Measurements from ENCODE around the gene LILRA6.
"Not testable (repeated sequence)": the region's sequence is repeated elsewhere in the genome, so short reads cannot be mapped to it uniquely, and the experiment has no call there.

LILRA6 gene

DNA sequence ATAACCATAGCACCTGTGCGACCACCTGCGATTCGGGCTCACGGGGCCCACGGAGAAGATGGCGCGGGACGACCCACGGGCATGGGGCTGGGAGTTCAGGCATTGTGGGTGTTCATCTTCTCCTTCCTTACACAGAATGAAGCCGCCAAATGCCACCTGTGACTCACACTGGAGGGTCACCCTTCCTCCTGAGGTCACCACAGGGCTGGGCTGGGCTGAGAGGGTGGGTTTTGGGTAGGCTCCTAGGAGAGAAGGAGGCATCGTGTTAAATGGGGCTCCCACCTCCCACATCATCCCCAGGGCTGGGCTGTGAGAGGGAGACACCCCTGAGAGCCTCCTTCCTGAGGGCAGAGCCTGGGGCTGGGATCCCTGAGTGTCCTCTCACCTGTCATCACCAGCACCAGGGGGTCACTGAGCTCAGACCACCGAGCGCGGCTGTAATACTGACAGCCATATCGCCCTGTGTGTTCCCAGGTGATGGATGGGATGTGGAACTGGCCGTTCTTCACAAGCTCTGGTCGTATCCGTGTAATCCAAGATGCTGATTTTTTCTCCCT, 36.9 kb upstream of the LILRA6 start:
- no peak for DNase-seq (ENCODE audit: low read depth)
- TF ChIP-seq, protein P1, sequence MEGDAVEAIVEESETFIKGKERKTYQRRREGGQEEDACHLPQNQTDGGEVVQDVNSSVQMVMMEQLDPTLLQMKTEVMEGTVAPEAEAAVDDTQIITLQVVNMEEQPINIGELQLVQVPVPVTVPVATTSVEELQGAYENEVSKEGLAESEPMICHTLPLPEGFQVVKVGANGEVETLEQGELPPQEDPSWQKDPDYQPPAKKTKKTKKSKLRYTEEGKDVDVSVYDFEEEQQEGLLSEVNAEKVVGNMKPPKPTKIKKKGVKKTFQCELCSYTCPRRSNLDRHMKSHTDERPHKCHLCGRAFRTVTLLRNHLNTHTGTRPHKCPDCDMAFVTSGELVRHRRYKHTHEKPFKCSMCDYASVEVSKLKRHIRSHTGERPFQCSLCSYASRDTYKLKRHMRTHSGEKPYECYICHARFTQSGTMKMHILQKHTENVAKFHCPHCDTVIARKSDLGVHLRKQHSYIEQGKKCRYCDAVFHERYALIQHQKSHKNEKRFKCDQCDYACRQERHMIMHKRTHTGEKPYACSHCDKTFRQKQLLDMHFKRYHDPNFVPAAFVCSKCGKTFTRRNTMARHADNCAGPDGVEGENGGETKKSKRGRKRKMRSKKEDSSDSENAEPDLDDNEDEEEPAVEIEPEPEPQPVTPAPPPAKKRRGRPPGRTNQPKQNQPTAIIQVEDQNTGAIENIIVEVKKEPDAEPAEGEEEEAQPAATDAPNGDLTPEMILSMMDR (conservative IDR thresholded peaks at IDR 0.05; ENCODE audit: low read depth, low read length) = no peak
- H3K4me3 ChIP-seq (ENCODE audit: low read length) = no peak overlapping the region

DNA sequence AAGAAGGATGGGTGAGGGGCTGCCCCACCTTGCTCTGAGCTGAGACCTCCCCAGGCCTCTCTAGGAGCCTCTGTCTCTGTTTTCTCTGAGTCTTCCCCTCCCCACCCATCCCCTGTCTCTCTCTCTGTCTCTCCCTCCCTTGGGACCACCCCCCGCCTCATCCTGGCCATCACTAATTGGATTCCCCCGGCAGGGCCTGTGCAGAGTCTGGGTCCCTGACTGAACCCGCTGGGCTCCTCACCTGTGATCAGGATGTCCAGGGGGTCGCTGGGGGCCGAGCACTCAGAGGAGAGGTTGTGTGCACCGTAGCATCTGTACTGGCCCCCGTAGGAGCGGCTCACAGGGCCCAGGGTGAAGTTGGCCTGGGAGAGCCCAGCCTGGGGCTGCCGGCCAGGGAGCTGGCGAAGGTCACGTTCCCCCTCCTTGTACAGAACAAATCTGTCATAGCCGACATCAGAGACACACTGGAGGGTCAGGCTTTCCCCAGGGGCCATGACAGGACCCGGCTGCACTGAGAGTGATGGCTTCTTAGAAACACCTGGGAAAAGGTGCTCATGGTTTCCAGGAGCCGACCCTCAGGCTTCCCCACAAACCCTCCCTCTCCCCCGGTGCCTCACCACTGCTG, 36.1 kb upstream of the LILRA6 start:
- not testable (repeated sequence) for H3K4me3 ChIP-seq (ENCODE audit: low read length)

DNA sequence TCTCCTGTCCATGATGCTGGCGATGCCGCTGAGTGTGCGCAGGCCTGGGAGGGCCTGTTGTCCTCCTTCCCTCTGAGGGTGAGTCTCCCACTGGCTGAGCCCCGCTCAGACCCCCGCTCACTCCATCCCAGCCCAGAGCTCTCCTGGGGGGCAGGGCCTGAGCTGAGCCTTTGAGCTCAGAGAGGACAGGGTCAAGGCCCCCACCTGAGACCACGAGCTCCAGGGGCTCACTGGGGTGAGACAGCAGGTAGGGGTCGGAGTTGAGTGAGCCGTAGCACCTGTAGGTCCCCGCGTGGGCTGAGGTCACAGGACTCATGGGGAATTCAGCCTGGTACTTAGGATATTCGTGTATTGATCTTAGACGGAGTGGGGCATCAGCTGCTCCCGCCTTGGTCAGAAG, 35.5 kb upstream of the LILRA6 start:
- DNase-seq (ENCODE audit: low read depth); H3K4me3 ChIP-seq (ENCODE audit: low read length): not testable (repeated sequence)

More for the DNA sequence above, 36.1 kb upstream of the LILRA6 start:
- DNase-seq (ENCODE audit: low read depth) = not testable (repeated sequence)

DNA sequence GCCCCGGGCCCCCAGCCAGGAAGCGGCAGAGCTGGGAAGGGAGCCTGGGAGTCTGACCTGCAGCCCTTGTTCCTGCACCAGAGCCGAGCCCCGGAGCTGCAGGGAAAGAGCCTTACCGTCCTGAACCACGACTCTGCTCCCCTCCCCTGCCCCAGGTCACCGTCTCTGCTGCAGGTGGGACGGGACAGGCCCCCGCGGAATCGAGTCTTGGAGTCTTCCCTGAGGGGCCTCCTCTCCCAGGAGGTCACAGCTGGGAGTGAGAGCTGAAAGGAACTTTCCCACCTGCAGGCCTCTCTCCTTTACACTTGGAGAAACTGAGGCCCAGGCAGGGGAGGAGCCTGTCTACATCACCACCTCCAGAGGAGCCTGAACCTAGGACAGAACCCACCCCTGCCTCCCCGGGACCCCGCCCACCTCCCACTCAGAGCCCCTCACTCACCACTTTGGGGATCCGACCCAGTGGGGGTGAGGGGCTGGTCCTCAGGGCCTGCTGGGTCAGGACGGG, 34.6 kb upstream of the LILRA6 start:
- DNase-seq (ENCODE audit: low read depth); H3K4me3 ChIP-seq (ENCODE audit: low read length): not testable (repeated sequence)

DNA sequence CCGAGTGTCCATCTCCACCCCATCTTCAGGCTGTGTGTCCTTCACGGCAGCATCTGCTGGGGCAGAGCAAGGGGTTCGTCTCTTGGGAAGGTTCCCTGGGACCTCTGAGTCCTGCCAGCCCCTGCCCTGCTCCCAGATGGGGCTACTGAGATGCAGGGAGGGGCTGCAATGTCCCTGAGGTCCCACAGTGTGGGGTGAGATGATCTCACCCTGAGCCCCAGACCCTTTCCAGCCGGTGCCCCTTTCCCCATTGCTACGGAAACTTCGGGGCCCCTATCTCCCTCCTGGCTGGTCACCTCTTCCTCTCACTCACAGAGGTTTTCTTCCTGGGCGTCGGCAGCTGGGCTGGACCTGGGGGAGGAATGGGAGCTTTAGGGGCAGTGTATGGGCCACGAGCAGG, 33.4 kb upstream of the LILRA6 start:
- no peak for DNase-seq (ENCODE audit: low read depth)
- H3K4me3 ChIP-seq (ENCODE audit: low read length) = no peak overlapping the region
- TF ChIP-seq, protein P1 (conservative IDR thresholded peaks at IDR 0.05; ENCODE audit: low read depth, low read length) = no peak

GRCh38 chr19:54274516-54274915, 31.9 kb upstream of the LILRA6 start:
- DNase-seq (ENCODE audit: low read depth); H3K4me3 ChIP-seq (ENCODE audit: low read length): not testable (repeated sequence)

DNA sequence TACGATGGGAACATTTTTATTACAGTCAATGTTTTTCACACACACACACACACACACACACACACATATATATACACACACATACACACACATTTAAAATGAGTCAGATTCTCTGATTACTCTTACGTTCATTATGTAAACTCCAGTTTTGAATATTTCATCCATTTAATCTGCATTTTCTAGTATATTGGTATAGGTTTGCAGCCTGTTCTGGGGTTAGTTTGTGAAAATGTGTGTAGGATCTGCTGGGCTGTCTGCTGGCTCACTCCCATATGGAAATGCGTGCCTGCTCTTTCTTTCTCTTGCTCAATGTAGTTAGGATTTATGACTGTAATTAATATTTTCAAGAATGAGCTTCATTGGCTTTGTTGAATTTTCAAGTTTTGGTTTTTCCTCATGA, 31.2 kb upstream of the LILRA6 start:
- H3K4me3 ChIP-seq (ENCODE audit: low read length) = no peak overlapping the region
- TF ChIP-seq, protein P1 (conservative IDR thresholded peaks at IDR 0.05; ENCODE audit: low read depth, low read length) = no peak
- no peak for DNase-seq (ENCODE audit: low read depth)

GRCh38 chr19:54272181-54272580, 29.6 kb upstream of the LILRA6 start:
- not testable (repeated sequence) for H3K4me3 ChIP-seq (ENCODE audit: low read length); DNase-seq (ENCODE audit: low read depth)

GRCh38 chr19:54271587-54271986, 29.0 kb upstream of the LILRA6 start:
- not testable (repeated sequence) for DNase-seq (ENCODE audit: low read depth); H3K4me3 ChIP-seq (ENCODE audit: low read length)

GRCh38 chr19:54271106-54271505, 28.5 kb upstream of the LILRA6 start:
- TF ChIP-seq, protein P1 (conservative IDR thresholded peaks at IDR 0.05; ENCODE audit: low read depth, low read length) = no peak
- no peak for DNase-seq (ENCODE audit: low read depth)
- H3K4me3 ChIP-seq (ENCODE audit: low read length) = no peak overlapping the region

All from retinal pigment epithelial cell (primary cell).